C4-2B (cell line): ENCODE data around the gene LIMS1.

Experiments used
- H3K27ac ChIP-seq: fragments of 450-650 bp; 2 replicates; pipeline ENCODE4 v1.5.1; 2017
- ZFX ChIP-seq: fragments of 450-650 bp; IDR thresholded peaks from 2 replicates; pipeline ENCODE4 v1.6.1; 2017
- TF ChIP-seq, protein P1 (sequence below): fragments of 450-650 bp; conservative IDR thresholded peaks from 2 replicates; pipeline ENCODE4 v1.5.1; 2017; ENCODE audit warnings: mild to moderate bottlenecking

The LIMS1 gene

DNA sequence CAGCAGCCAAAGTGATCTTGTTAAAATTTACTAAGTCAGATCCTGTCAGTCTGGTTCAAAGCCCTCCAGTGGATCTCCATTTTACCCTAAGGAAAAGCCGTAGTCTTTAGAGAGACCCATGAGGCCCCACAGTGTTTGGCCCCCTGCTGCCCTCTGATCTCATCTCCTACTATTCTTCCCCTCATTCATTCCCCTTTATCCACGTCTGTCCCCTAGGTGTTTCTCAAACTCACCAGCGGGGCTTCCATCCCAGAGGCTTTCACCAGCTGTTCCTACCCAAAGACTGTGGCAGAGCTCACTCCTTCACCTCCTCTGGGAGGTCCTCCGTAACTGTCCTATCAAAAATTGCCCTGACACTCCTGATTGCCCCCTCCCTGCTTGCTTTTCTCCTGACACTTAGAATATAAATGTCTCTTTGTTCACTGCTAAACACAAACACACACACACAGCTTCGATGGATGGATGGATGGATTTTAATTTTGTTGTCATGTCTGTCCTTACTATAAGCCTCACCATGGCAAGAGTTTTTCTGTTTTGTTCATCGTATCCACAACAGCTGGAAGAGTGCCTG is 26.1 kb downstream of the LIMS1 start:
- H3K27ac ChIP-seq = no peak overlapping the region
- no peak for TF ChIP-seq ZFX

- TF ChIP-seq, protein P1, sequence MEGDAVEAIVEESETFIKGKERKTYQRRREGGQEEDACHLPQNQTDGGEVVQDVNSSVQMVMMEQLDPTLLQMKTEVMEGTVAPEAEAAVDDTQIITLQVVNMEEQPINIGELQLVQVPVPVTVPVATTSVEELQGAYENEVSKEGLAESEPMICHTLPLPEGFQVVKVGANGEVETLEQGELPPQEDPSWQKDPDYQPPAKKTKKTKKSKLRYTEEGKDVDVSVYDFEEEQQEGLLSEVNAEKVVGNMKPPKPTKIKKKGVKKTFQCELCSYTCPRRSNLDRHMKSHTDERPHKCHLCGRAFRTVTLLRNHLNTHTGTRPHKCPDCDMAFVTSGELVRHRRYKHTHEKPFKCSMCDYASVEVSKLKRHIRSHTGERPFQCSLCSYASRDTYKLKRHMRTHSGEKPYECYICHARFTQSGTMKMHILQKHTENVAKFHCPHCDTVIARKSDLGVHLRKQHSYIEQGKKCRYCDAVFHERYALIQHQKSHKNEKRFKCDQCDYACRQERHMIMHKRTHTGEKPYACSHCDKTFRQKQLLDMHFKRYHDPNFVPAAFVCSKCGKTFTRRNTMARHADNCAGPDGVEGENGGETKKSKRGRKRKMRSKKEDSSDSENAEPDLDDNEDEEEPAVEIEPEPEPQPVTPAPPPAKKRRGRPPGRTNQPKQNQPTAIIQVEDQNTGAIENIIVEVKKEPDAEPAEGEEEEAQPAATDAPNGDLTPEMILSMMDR = no peak
- TF ChIP-seq ZFX = no peak
- H3K27ac ChIP-seq = no peak overlapping the region
Observed at GRCh38 chr2:108560895-108561530, 26.7 kb downstream of the LIMS1 start.

GRCh38 chr2:108562274-108562673 is 28.0 kb downstream of the LIMS1 start:
- TF ChIP-seq, protein P1 = no peak
- H3K27ac ChIP-seq = no peak overlapping the region

DNA sequence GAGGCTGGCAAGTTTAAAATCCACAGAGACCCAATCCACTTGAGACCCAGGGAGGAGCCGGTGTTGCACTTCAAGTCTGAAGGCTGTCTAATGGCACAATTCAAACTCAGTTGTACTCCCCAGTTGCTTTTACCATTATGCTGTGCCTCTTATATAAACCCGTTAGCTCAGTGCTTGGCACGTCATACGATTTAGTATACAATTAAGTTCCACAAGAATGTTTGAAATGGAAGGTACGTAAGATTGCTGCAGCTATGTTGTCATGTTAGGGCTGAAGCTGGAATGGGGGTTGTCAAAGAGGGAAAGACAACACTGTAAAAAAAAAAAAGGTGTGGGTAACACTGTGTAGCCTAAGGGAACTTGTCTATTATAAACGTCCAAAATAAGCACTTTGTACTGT is 30.2 kb downstream of the LIMS1 start:
- TF ChIP-seq ZFX = no peak
- TF ChIP-seq, protein P1 = no peak
- no peak overlapping the region for H3K27ac ChIP-seq

GRCh38 chr2:108565778-108566375 is 31.6 kb downstream of the LIMS1 start:
- no peak overlapping the region for H3K27ac ChIP-seq
- TF ChIP-seq ZFX = no peak
- TF ChIP-seq, protein P1 = no peak

DNA sequence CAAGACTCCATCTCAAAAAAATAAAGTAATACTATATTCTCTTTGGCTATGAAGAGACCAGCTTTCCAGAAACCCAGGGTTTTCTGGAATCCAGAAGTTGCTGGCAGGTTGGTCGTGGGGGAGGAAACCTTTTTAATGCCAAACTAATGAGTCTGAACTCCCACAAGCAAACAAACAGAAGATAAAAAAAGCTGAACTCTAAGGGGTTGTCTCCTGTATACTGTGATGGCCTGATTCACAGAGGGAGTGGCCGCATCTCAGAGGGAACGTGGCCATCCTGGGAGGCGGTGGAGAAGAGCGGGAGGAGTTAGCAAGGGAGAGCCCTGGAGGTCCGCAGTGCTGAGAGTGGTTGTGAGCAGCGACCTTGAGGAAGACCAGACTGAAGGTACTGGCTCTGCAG is 36.1 kb downstream of the LIMS1 start:
- H3K27ac ChIP-seq = no peak overlapping the region
- TF ChIP-seq, protein P1 = no peak
- no peak for TF ChIP-seq ZFX

- no peak overlapping the region for H3K27ac ChIP-seq
- TF ChIP-seq, protein P1 = no peak
- no peak for TF ChIP-seq ZFX
Observed at GRCh38 chr2:108571286-108571685, 37.0 kb downstream of the LIMS1 start.
